Hepatocyte (in vitro differentiated cells): ENCODE measurements around the gene MON2. TPM values are rescaled to one million over a fixed set of nuclear protein-coding genes. Genes with fewer than 3 reads are reported as not detected.
A peak's percentile ranks its signal among the peaks of the same experiment; 100 is the strongest.

Experiments used
- DNase-seq: peaks from one replicate; pipeline ENCODE4 v3.0.0-alpha.2; 2016; ENCODE audit warnings: low spot score
- H2AFZ ChIP-seq: fragments of 200-600 bp; sonication (generic); 2 replicates; pipeline ENCODE4 v1.6.0; 2016; ENCODE audit warnings: antibody characterized with exemption, mild to moderate bottlenecking
- H3K27ac ChIP-seq: fragments of 200-600 bp; sonication (generic); 2 replicates; pipeline ENCODE4 v1.5.1; 2016; ENCODE audit warnings: mild to moderate bottlenecking
- H3K27me3 ChIP-seq: fragments of 200-600 bp; sonication (generic); 2 replicates; pipeline ENCODE4 v1.6.1; 2016
- H3K36me3 ChIP-seq: fragments of 200-600 bp; sonication (generic); replicated peaks from 2 replicates; pipeline ENCODE4 v1.5.1; 2016; ENCODE audit warnings: low read depth; ENCODE audit not compliant: insufficient read depth
- H3K4me1 ChIP-seq: fragments of 200-600 bp; sonication (generic); 2 replicates; pipeline ENCODE4 v1.5.1; 2016; ENCODE audit warnings: mild to moderate bottlenecking, moderate library complexity; ENCODE audit not compliant: insufficient read depth
- H3K4me2 ChIP-seq: fragments of 200-600 bp; sonication (generic); 2 replicates; pipeline ENCODE4 v1.6.0; 2016
- H3K4me3 ChIP-seq: fragments of 200-600 bp; sonication (generic); 2 replicates; pipeline ENCODE4 v1.5.1; 2016; ENCODE audit warnings: mild to moderate bottlenecking
- H3K79me2 ChIP-seq: fragments of 200-600 bp; sonication (generic); 2 replicates; pipeline ENCODE4 v1.6.0; 2017; ENCODE audit warnings: mild to moderate bottlenecking
- H3K9me2 ChIP-seq: fragments of 200-600 bp; sonication (generic); replicated peaks from 2 replicates; pipeline ENCODE4 v1.6.0; 2017; ENCODE audit warnings: mild to moderate bottlenecking; ENCODE audit not compliant: insufficient read depth
- H3K9me3 ChIP-seq: fragments of 200-600 bp; sonication (generic); 2 replicates; pipeline ENCODE4 v1.5.1; 2016; ENCODE audit warnings: low read depth, mild to moderate bottlenecking
- H4K20me1 ChIP-seq: fragments of 200-600 bp; sonication (generic); 2 replicates; pipeline ENCODE4 v1.6.0; 2016; ENCODE audit warnings: mild to moderate bottlenecking; ENCODE audit not compliant: insufficient read depth, poor library complexity, severe bottlenecking
- EZH2 ChIP-seq: fragments of 200-600 bp; sonication (generic); IDR thresholded peaks from 2 replicates; pipeline ENCODE4 v1.6.1; 2016; ENCODE audit warnings: antibody characterized with exemption, mild to moderate bottlenecking, borderline replicate concordance
- EZH2phosphoT487 ChIP-seq: fragments of 200-600 bp; sonication (generic); IDR thresholded peaks from one replicate; pipeline ENCODE4 v1.6.1; 2018; ENCODE audit warnings: antibody characterized with exemption, mild to moderate bottlenecking, low read depth, moderate library complexity; ENCODE audit not compliant: unreplicated experiment, severe bottlenecking
- WGBS: methylation state at CpG from one replicate; pipeline ENCODE4 v1.1.6; 2016; ENCODE audit warnings: low lambda C conversion rate; ENCODE audit errors: missing lambda C conversion rate; 5-methylcytosine and 5-hydroxymethylcytosine counted together
- polyA plus RNA-seq: library from polyadenylated mRNA; unstranded; fragments of >200 nt; fragmentation: Nextera tagmentation; extraction: Ambion mirVana; gene quantifications from 2 replicates; pipeline ENCODE4 v1.2.1, GENCODE V29; 2016
- total RNA-seq: library from RNA; depleted of rRNA; stranded (reverse); fragments of >200 nt; gene quantifications from 2 replicates; pipeline ENCODE4 v1.2.3, GENCODE V29; 2014
- TF ChIP-seq, protein P1 (sequence below): fragments of 200-600 bp; sonication (generic); IDR thresholded peaks from 2 replicates; pipeline ENCODE4 v1.5.1; 2016; ENCODE audit warnings: antibody characterized with exemption, mild to moderate bottlenecking; ENCODE audit not compliant: poor library complexity

Gene MON2, protein sequence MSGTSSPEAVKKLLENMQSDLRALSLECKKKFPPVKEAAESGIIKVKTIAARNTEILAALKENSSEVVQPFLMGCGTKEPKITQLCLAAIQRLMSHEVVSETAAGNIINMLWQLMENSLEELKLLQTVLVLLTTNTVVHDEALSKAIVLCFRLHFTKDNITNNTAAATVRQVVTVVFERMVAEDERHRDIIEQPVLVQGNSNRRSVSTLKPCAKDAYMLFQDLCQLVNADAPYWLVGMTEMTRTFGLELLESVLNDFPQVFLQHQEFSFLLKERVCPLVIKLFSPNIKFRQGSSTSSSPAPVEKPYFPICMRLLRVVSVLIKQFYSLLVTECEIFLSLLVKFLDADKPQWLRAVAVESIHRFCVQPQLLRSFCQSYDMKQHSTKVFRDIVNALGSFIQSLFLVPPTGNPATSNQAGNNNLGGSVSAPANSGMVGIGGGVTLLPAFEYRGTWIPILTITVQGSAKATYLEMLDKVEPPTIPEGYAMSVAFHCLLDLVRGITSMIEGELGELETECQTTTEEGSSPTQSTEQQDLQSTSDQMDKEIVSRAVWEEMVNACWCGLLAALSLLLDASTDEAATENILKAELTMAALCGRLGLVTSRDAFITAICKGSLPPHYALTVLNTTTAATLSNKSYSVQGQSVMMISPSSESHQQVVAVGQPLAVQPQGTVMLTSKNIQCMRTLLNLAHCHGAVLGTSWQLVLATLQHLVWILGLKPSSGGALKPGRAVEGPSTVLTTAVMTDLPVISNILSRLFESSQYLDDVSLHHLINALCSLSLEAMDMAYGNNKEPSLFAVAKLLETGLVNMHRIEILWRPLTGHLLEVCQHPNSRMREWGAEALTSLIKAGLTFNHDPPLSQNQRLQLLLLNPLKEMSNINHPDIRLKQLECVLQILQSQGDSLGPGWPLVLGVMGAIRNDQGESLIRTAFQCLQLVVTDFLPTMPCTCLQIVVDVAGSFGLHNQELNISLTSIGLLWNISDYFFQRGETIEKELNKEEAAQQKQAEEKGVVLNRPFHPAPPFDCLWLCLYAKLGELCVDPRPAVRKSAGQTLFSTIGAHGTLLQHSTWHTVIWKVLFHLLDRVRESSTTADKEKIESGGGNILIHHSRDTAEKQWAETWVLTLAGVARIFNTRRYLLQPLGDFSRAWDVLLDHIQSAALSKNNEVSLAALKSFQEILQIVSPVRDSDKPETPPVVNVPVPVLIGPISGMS (N-terminal part only)
- total RNA-seq (44.3 and 60.9 TPM in 2 replicates), polyA plus RNA-seq (23.7 and 24.0 TPM in 2 replicates)

DNA sequence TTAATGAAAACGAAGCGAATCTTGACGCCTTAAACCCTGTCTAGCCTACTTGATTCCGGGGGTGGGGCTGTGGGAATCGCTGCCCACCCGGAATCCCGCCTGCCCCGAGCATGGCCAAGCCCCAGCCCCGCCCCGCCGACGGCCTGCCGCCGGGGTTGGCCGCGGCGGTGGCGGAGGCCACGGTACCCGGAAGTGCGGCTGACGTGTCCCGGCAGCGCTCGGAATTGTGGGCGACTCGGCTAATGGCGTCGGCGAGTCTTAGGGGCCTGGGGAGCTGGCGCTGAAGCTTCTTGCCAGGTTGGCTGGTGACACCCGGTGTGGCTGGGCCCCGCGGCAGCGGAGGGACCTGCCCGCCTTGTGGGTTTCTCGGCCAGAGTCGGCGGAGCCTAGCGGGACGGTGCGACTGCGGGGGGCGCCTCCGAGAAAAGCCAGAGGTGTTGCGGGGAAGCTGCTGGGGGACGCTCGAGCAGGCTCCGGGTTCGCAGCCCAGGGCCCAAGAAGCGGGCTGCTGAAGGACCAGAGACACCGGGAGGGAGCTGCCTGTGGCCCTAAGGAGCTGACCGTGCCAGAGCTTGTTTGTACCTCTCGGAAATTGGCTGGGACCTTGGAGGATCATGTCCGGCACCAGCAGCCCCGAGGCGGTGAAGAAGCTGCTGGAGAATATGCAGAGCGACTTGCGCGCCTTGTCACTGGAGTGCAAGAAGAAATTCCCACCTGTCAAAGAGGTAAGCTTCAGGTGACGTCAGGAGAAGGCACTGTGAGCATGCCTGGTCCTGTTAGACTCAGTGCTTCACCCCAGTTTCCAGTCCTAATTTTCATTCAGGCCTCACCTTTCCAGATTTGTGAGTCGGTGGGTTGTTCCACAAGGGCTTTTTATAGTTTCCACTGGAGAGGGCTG lies at the start of gene MON2:
TSS of gene MON2 (plus strand) at position 233 of the 898 bp plus-strand sequence. CDS start at position 615, 382 bp downstream.
- peak within 1 kb of the TSS; percentile 97 for H2AFZ ChIP-seq
- peaks cover 51% of the 10 kb centered on the region for H3K79me2 ChIP-seq
- TF ChIP-seq EZH2 (no peak), EZH2phosphoT487 (no peak)
- TF ChIP-seq, protein P1, sequence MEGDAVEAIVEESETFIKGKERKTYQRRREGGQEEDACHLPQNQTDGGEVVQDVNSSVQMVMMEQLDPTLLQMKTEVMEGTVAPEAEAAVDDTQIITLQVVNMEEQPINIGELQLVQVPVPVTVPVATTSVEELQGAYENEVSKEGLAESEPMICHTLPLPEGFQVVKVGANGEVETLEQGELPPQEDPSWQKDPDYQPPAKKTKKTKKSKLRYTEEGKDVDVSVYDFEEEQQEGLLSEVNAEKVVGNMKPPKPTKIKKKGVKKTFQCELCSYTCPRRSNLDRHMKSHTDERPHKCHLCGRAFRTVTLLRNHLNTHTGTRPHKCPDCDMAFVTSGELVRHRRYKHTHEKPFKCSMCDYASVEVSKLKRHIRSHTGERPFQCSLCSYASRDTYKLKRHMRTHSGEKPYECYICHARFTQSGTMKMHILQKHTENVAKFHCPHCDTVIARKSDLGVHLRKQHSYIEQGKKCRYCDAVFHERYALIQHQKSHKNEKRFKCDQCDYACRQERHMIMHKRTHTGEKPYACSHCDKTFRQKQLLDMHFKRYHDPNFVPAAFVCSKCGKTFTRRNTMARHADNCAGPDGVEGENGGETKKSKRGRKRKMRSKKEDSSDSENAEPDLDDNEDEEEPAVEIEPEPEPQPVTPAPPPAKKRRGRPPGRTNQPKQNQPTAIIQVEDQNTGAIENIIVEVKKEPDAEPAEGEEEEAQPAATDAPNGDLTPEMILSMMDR = no peak
- H3K9me2 ChIP-seq = no peaks in the 10 kb centered on the region
- WGBS = under 1% methylated on average over 62 of the region's 62 CpGs
- peaks cover 10% of the 10 kb centered on the region for H4K20me1 ChIP-seq
- H3K4me3 ChIP-seq = peak within 1 kb of the TSS; percentile 81
- H3K36me3 ChIP-seq = no peaks in the 10 kb centered on the region
- DNase-seq = peak; percentile 95
- H3K27ac ChIP-seq = peak within 1 kb of the TSS; percentile 98
- peak within 1 kb of the TSS; percentile 86 for H3K4me2 ChIP-seq
- H3K9me3 ChIP-seq = no peaks in the 10 kb centered on the region
- no peaks in the 10 kb centered on the region for H3K27me3 ChIP-seq
- peaks cover 15% of the 10 kb centered on the region for H3K4me1 ChIP-seq

DNA sequence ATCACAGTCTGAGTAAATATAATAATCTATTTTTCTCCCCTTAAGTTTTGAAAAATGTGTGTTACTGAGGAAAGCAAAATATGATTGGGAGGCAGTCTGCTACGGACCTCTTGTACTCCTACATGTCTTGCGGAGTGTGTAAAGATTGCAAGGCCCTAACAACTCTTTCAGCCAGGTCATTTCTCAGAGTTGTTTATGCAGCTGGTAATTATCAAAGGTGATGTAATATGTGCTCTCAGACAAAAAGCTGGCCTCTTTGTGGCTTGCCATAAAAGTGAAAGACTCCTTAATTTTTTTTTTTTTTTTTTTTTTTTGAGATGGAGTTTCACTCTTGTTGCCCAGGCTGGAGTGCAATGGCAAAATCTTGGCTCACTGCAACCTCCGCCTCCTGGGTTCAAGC lies 40.5 kb upstream of the MON2 start:
- no peaks in the 10 kb centered on the region for H4K20me1 ChIP-seq
- TF ChIP-seq EZH2phosphoT487 (no peak), EZH2 (no peak)
- TF ChIP-seq, protein P1 = no peak
- H3K27ac ChIP-seq = no peak overlapping the region
- WGBS = 91% methylated on average over 3 of the region's 3 CpGs
- no peak overlapping the region for H2AFZ ChIP-seq
- no peaks in the 10 kb centered on the region for H3K36me3 ChIP-seq
- no peaks in the 10 kb centered on the region for H3K79me2 ChIP-seq
- no peak overlapping the region for H3K4me3 ChIP-seq
- DNase-seq = no peak
- no peaks in the 10 kb centered on the region for H3K9me2 ChIP-seq
- H3K27me3 ChIP-seq = peaks cover under 1% of the 10 kb centered on the region
- H3K9me3 ChIP-seq = peaks cover 6% of the 10 kb centered on the region
- no peak overlapping the region for H3K4me2 ChIP-seq
- no peaks in the 10 kb centered on the region for H3K4me1 ChIP-seq

DNA sequence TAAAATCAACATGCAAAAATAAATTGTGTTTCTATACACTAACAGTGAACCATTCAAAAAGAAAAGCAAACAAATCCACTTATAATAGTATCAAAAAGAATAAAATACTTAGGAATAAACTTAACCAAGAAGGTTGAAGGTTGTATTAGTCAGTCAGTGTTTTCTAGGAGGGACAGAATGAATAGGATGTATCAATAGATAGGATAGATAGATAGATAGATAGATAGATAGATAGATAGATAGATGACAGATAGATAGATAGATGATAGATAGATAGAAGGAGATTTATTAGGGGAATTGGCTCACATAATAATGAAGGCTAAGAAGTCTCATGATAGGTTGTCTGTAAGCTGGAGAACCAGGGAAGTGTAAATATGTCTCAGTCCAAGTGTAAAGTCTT lies 37.2 kb upstream of the MON2 start:
- H3K27ac ChIP-seq = no peak overlapping the region
- no peak overlapping the region for H3K4me3 ChIP-seq
- H3K4me2 ChIP-seq = no peak overlapping the region
- DNase-seq = no peak
- peaks cover 2% of the 10 kb centered on the region for H3K9me3 ChIP-seq
- no peaks in the 10 kb centered on the region for H3K79me2 ChIP-seq
- H2AFZ ChIP-seq = no peak overlapping the region
- no peaks in the 10 kb centered on the region for H3K4me1 ChIP-seq
- no peaks in the 10 kb centered on the region for H3K9me2 ChIP-seq
- no peaks in the 10 kb centered on the region for H4K20me1 ChIP-seq
- H3K27me3 ChIP-seq = peaks cover 25% of the 10 kb centered on the region
- TF ChIP-seq, protein P1 = no peak
- TF ChIP-seq EZH2 (no peak), EZH2phosphoT487 (no peak)
- H3K36me3 ChIP-seq = no peaks in the 10 kb centered on the region
